K562 (cell line): ENCODE data around the gene ATP6V1F. TPM values are rescaled to one million over a fixed set of nuclear protein-coding genes. Genes with fewer than 3 reads are reported as not detected.
A peak's percentile ranks its signal among the peaks of the same experiment; 100 is the strongest.

Experiments
- HDAC2 ChIP-seq: fragments of 450-650 bp; IDR thresholded peaks from 2 replicates; pipeline ENCODE4 v1.6.1; 2016; ENCODE audit warnings: mild to moderate bottlenecking
- HNRNPK ChIP-seq: fragments of 200-400 bp; formaldehyde crosslinking; IDR thresholded peaks from one replicate; pipeline ENCODE4 v1.6.1; 2018; ENCODE audit warnings: mild to moderate bottlenecking, low read depth, low read length; ENCODE audit not compliant: poor library complexity, severe bottlenecking
- MYC ChIP-seq, 2 experiments: fragments of 250-450 bp in 1 of 2; sonication (Bioruptor Pico) in 1 of 2; IDR thresholded peaks; 2 replicates each; pipeline versions ENCODE4 v1.5.1 to v1.6.1; 2012 to 2021; ENCODE audit warnings: low read depth in 2 of 2, borderline replicate concordance in 1 of 2, improper control_type of control experiment in 1 of 2, low read length in 1 of 2, mild to moderate bottlenecking in 1 of 2, moderate library complexity in 1 of 2
- MYNN ChIP-seq, 2 experiments: sonication (generic); formaldehyde crosslinking in 1 of 2; IDR thresholded peaks; 2 replicates each; pipeline versions ENCODE4 v1.5.0 to v1.6.1; 2016 to 2020; ENCODE audit warnings: antibody characterized with exemption in 1 of 2, missing genetic modification reagents in 1 of 2
- NFE2 ChIP-seq: IDR thresholded peaks from 2 replicates; pipeline ENCODE4 v1.6.1; 2014; ENCODE audit warnings: antibody characterized with exemption, low read depth
- NFYB ChIP-seq: IDR thresholded peaks from 2 replicates; pipeline ENCODE4 v1.6.1; 2011; ENCODE audit warnings: mild to moderate bottlenecking, moderate library complexity; ENCODE audit not compliant: insufficient read length; ENCODE audit errors: extremely low read depth
- RBM14 ChIP-seq: fragments of 200-400 bp; formaldehyde crosslinking; IDR thresholded peaks from 2 replicates; pipeline ENCODE4 v1.6.1; 2018; ENCODE audit warnings: low read depth, mild to moderate bottlenecking, low read length, moderate library complexity, borderline replicate concordance; ENCODE audit not compliant: insufficient read depth
- REST ChIP-seq, 2 experiments: fragments of 450-650 bp; formaldehyde crosslinking in 1 of 2; IDR thresholded peaks; 2 replicates each; pipeline versions ENCODE4 v1.4.0 to v1.6.1; 2014 to 2020; ENCODE audit warnings: mild to moderate bottlenecking in 2 of 2, borderline replicate concordance in 1 of 2, low read depth in 1 of 2
- SAFB2 ChIP-seq: fragments of 200-400 bp; formaldehyde crosslinking; IDR thresholded peaks from 2 replicates; pipeline ENCODE4 v1.6.1; 2018; ENCODE audit warnings: borderline replicate concordance, low read length, low read depth, moderate library complexity; ENCODE audit not compliant: severe bottlenecking
- SRSF1 ChIP-seq: fragments of 200-400 bp; formaldehyde crosslinking; IDR thresholded peaks from 2 replicates; pipeline ENCODE4 v1.6.1; 2017; ENCODE audit warnings: mild to moderate bottlenecking, low read depth, low read length, moderate library complexity
- ZBTB9 ChIP-seq: fragments of 450-650 bp; formaldehyde crosslinking; IDR thresholded peaks from 2 replicates; pipeline ENCODE4 v1.4.0; 2020; ENCODE audit warnings: mild to moderate bottlenecking, moderate library complexity
- polyA plus RNA-seq, 8 experiments: library from polyadenylated mRNA; depleted of rRNA in 4 of 8; stranded (reverse) in 5 of 8; unstranded in 3 of 8; fragments of >200 nt; fragmentation: Nextera tagmentation in 2 of 8; fragmentation: Illumina TruSeq in 1 of 8; extraction: Ambion mirVana in 2 of 8; extraction: Trizol in 1 of 8; gene quantifications; 2 replicates each; pipeline versions ENCODE4 v1.2.1 to v1.2.3, GENCODE V29; 2011 to 2014; ENCODE audit warnings: inconsistent platforms in 1 of 8, missing spikeins in 1 of 8
- total RNA-seq, 7 experiments: library from RNA; depleted of rRNA in 6 of 7; stranded (reverse); fragments of >200 nt in 6 of 7; fragmentation: Illumina TruSeq in 2 of 7; extraction: Trizol in 2 of 7; gene quantifications; 2 replicates each; pipeline versions ENCODE4 v1.2.1 to v1.2.3, GENCODE V29; 2011 to 2021; ENCODE audit warnings: low replicate concordance in 1 of 7
- TF ChIP-seq, protein P1 (sequence below): sonication (generic); formaldehyde crosslinking; IDR thresholded peaks from 2 replicates; pipeline ENCODE4 v1.8.0; 2022; ENCODE audit warnings: mild to moderate bottlenecking, low read depth, missing genetic modification reagents
- TF ChIP-seq, protein P2 (sequence below): sonication (generic); formaldehyde crosslinking; IDR thresholded peaks from 2 replicates; pipeline ENCODE4 v1.5.0; 2020; ENCODE audit warnings: missing genetic modification reagents

ATP6V1F gene
- total and polyA plus RNA-seq, 9 of the 15 experiments (the other 6 are each of a cell fraction or from before 2014, with no cell fraction given): 206 to 1,123 (median 542) TPM

GRCh38 chr7:128841921-128842673 is 20.6 kb upstream of the ATP6V1F start (continued):
- TF ChIP-seq REST (IDR thresholded peaks at IDR 0.05; ENCODE audit: borderline replicate concordance) (peak; percentile 43), REST (CRISPR knock-in tag; IDR thresholded peaks at IDR 0.05; ENCODE audit: low read depth) (no peak), NFE2 (no peak), HNRNPK (no peak), SRSF1 (no peak), HDAC2 (peak; percentile 18; the same call in 1 of the 2 replicates), NFYB (no peak), MYC (IDR thresholded peaks at IDR 0.05; ENCODE audit: low read depth, low read length) (peak; percentile 55; the same call in 1 of the 2 replicates), MYC (CRISPR knock-in tag; IDR thresholded peaks at IDR 0.05; ENCODE audit: borderline replicate concordance, low read depth) (no peak), MYNN (IDR thresholded peaks at IDR 0.05) (peak; percentile 83; the same call in 1 of the 2 replicates), MYNN (CRISPR knock-in tag; IDR thresholded peaks at IDR 0.05) (no peak), SAFB2 (no peak), ZBTB9 (CRISPR knock-in tag) (peak; percentile 97), RBM14 (peak; percentile 90; the same call in 1 of the 2 replicates)
- TF ChIP-seq, protein P1, sequence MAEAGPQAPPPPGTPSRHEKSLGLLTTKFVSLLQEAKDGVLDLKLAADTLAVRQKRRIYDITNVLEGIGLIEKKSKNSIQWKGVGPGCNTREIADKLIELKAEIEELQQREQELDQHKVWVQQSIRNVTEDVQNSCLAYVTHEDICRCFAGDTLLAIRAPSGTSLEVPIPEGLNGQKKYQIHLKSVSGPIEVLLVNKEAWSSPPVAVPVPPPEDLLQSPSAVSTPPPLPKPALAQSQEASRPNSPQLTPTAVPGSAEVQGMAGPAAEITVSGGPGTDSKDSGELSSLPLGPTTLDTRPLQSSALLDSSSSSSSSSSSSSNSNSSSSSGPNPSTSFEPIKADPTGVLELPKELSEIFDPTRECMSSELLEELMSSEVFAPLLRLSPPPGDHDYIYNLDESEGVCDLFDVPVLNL (CRISPR knock-in tag): 0 out of 2 replicates have a peak, but pooled peaks have one; percentile 11
- TF ChIP-seq, protein P2, sequence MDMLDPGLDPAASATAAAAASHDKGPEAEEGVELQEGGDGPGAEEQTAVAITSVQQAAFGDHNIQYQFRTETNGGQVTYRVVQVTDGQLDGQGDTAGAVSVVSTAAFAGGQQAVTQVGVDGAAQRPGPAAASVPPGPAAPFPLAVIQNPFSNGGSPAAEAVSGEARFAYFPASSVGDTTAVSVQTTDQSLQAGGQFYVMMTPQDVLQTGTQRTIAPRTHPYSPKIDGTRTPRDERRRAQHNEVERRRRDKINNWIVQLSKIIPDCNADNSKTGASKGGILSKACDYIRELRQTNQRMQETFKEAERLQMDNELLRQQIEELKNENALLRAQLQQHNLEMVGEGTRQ (CRISPR knock-in tag): peak; percentile 44
